ENCODE measurements around the gene HHIPL1.

The HHIPL1 gene

GRCh38 chr14:99699085-99699760 lies 54.3 kb downstream of the HHIPL1 start:
- DNase-seq (ENCODE audit: low spot score) = no peak
- H3K27ac ChIP-seq = no peak overlapping the region
- ChIA-PET CTCF (no interaction called here), POLR2A (ENCODE audit: low non-redundant PET) (no interaction called here)
- no peak for TF ChIP-seq CTCF (conservative IDR thresholded peaks at IDR 0.05; ENCODE audit: low read depth)

GRCh38 chr14:99699861-99700260 lies 54.9 kb downstream of the HHIPL1 start:
- DNase-seq (ENCODE audit: low spot score) = no peak
- no peak overlapping the region for H3K27ac ChIP-seq
- no peak for TF ChIP-seq CTCF (conservative IDR thresholded peaks at IDR 0.05; ENCODE audit: low read depth)
- POLR2A ChIA-PET (ENCODE audit: low non-redundant PET) = no interaction called here
- CTCF ChIA-PET = no interaction called here

GRCh38 chr14:99700379-99700778 lies 55.5 kb downstream of the HHIPL1 start:
- CTCF ChIA-PET = interaction anchor here (1.1 kb wide), 1 partner anchor 184 kb away, joined by 3 read pairs; no protein-coding TSS in a partner anchor
- POLR2A ChIA-PET (ENCODE audit: low non-redundant PET) = no interaction called here
- DNase-seq (ENCODE audit: low spot score) = no peak
- TF ChIP-seq CTCF (conservative IDR thresholded peaks at IDR 0.05; ENCODE audit: low read depth) = no peak
- no peak overlapping the region for H3K27ac ChIP-seq

- POLR2A ChIA-PET (ENCODE audit: low non-redundant PET) = no interaction called here
- no peak for DNase-seq (ENCODE audit: low spot score)
- no peak overlapping the region for H3K27ac ChIP-seq
- no peak for TF ChIP-seq CTCF (conservative IDR thresholded peaks at IDR 0.05; ENCODE audit: low read depth)
- CTCF ChIA-PET = interaction anchor here (0.7 to 1.1 kb wide), 3 partner anchors 13 to 183 kb away, joined by 3 read pairs; no protein-coding TSS in a partner anchor
These were observed 56.3 kb downstream of the HHIPL1 start for GRCh38 chr14:99701260-99701659.

- POLR2A ChIA-PET (ENCODE audit: low non-redundant PET) = no interaction called here
- DNase-seq (ENCODE audit: low spot score) = no peak
- CTCF ChIA-PET = interaction anchor here (1.0 kb wide), 1 partner anchor 14 kb away, joined by 3 read pairs; no protein-coding TSS in a partner anchor
- no peak overlapping the region for H3K27ac ChIP-seq
- no peak for TF ChIP-seq CTCF (conservative IDR thresholded peaks at IDR 0.05; ENCODE audit: low read depth)
These were observed 57.2 kb downstream of the HHIPL1 start for GRCh38 chr14:99702115-99702514.

- ChIA-PET POLR2A (ENCODE audit: low non-redundant PET) (no interaction called here), CTCF (no interaction called here)
- no peak for TF ChIP-seq CTCF (conservative IDR thresholded peaks at IDR 0.05; ENCODE audit: low read depth)
- H3K27ac ChIP-seq = no peak overlapping the region
- no peak for DNase-seq (ENCODE audit: low spot score)
These were observed 58.5 kb downstream of the HHIPL1 start for GRCh38 chr14:99703381-99703780.
